ENCODE measurements around the gene MAPK10.

MAPK10 gene

DNA sequence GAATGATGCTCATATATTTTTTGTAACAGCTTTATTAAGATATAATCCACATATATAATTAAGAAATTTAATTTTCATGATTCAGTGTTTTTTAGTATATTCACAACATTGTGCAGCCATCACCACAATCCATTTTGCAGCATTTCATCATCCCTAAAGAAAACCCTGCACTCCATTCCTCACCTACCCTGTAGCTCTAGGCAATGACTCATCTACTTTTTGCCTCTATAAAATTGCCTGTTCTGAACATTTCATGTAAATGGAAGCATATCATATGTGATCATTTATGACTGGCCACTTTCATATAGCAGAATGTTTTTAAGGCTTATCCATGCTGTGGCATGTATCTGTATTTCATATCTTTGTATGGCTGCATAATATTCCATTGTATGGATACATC, 339.9 kb downstream of the MAPK10 start:
- no peak overlapping the region for H3K4me3 ChIP-seq (ENCODE audit: low read length)
- no peak for DNase-seq (ENCODE audit: low read depth, low spot score)

DNA sequence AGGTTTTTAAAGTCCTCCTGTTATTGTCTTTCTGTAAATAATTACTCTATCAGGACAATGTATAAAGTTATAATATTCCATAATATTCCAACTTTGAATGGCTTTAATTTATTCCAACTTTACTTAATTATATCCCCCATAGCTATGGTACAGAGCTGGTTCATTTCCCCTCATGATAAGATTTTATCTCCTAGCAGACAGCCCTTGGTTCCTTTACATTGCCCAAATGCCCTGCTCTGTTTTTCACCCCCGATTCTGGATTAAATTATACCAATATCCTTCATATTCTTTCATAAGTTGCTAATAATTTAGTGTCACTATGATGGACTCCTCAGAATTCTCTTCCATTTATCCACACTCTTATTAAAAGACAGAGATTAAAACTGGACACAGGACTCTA, 340.5 kb downstream of the MAPK10 start:
- no peak overlapping the region for H3K4me3 ChIP-seq (ENCODE audit: low read length)
- DNase-seq (ENCODE audit: low read depth, low spot score): no peak

DNA sequence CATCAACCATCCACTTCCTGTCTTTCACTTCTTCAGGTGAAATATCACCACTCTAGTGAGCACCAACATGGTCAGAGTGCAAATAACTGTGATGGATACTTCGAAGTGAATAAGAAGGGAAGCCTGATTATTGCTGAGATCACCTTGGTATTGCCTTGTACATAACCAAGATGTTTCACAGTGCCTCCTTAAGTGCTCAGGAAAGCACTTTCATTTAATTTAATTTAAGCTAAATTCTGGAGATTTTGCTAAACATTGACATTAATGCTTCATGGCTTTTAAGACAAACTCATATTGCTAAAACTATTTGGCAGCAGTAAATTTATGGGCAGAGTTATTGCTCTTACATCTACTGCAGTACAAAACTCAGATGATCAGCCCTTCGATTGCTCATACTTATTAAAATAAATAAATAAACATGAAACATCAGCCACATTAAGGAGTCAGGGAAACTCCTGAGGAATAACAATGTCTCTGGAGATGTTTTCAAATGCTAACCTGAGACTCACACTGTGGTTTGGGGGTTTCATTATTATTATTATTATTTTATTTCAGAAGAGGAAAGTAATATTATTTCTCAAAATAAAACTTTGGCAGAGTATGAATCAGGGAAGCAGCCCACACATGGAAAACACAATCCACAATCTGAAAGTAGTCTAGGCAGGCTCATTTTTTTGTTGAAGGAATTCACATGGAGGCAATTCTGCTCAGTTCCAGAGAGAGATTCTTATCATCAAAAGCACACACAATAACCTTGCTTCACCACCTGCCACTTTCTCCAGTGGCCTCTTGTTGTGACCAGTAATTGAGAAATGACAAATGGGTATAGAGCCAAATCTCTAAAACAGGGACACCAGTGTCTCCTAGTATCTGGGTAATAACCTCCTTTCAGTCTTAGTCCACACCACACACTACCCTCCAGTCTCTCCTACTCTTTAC, 344.2 kb downstream of the MAPK10 start:
- no peak for DNase-seq (ENCODE audit: low read depth, low spot score)
- H3K4me3 ChIP-seq (ENCODE audit: low read length): no peak overlapping the region

DNA sequence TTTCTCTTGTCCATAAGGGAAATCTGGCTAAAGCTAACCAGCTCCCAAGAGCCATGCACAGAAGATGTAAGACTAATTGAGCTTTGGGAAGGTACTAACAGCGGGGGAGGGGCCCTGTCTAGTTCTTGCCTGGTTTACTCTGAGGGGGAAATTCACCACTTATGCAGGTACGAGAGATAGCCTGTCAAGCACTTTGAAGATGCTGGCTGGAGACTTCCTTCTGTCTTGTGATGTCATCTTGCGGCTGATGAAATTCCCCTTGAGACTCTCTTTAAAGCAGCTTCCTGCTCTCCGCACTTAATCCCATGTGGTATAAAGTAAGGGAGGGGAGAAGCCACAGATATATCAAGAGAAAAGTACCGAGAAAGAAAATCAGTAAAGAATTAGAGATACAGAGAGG, 345.3 kb downstream of the MAPK10 start:
- H3K4me3 ChIP-seq (ENCODE audit: low read length): no peak overlapping the region
- DNase-seq (ENCODE audit: low read depth, low spot score): no peak

DNA sequence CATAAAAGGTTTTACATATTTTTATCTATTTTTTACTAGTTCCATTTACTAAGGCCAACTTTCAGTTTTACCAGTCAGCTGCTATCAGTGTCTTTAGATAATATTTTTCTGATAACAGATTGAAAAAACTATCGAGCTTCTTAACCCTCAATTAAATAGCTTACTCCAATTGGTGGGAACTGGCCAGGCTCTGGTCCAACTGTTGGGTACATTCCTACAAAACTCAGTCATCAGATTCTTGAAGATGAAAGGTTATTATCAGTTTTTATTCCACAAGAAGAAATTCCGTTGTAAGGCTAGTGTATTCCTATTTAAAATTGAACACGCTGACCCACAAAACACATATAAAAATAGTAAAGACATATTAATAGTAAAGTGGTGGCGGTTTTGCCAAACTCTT, 346.2 kb downstream of the MAPK10 start:
- no peak for DNase-seq (ENCODE audit: low read depth, low spot score)
- H3K4me3 ChIP-seq (ENCODE audit: low read length): no peak overlapping the region

DNA sequence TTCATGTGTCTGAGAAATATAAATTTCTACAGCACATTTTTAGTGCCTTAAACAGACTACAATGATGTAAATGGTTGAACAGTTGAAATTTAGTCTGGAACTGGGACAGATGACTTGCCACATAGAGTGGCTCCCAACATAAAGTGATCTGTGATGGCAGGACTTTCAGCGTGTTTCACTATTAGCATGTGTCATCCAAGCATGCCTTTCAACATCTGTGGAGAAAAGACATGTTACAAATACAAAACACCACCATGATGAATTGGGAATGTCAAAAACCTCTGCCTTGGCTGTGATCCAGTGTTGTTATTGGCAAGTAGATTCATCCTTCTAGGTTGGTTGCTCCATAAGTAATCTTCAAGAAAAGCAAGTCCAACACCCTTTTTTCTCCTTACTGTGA, 348.7 kb downstream of the MAPK10 start:
- H3K4me3 ChIP-seq (ENCODE audit: low read length): no peak overlapping the region
- no peak for DNase-seq (ENCODE audit: low read depth, low spot score)

DNA sequence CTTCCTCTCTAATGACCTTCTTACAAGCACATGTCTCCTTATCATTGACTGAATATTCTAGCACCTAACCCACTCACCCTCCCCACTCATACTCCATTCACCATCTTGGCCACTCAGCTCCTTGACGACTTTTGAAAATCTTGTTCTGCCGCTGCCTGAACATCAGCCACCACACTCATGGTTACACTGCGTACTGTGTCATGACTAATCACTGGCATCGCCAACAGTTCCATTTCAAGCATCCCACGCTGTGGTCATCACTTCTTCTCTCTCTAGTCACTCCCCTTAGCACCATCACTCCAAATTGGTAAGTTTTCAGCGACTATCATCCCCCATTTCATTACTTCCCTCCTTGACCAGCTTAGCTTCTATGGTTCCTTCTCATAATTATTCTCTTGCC, 352.8 kb downstream of the MAPK10 start:
- no peak overlapping the region for H3K4me3 ChIP-seq (ENCODE audit: low read length)
- DNase-seq (ENCODE audit: low read depth, low spot score): no peak

DNA sequence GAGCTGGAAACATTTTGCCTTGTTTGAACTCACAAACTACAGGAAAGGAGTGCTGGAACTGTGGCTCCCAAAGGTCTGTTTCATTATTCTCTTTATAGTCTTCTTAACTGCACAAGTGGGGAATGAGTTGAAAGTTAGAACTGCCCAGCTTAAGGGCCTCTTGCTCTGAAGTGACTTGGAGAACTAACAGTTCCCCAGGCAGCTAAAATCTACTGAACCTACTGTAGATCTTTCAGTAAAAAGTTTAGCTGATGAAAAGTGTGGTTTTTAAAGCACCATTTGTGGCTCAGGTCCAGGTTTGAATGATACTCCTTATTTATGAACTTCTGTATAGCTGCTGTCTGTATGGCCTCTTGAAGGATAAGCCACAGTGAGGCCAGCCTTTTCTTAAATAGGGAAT, 353.8 kb downstream of the MAPK10 start:
- H3K4me3 ChIP-seq (ENCODE audit: low read length): no peak overlapping the region
- no peak for DNase-seq (ENCODE audit: low read depth, low spot score)

DNA sequence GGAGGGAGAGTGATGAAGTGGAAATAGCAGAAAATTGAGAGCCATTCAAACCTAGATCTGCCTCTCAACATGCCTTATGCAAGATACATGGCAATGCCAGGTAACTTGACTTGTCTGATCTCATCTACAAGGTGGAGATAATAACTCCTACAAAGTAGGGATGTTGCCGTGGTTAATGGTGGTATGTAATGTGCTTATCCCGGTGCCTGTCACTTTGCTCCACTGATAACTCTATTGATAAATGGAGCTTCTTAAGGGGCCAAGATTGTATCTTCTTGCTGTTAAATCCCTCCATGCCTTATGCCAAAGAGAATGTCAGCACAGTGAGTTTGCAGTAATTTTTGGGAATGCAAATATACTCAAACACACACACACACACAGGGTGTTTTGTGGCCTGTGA, 355.8 kb downstream of the MAPK10 start:
- no peak for DNase-seq (ENCODE audit: low read depth, low spot score)

DNA sequence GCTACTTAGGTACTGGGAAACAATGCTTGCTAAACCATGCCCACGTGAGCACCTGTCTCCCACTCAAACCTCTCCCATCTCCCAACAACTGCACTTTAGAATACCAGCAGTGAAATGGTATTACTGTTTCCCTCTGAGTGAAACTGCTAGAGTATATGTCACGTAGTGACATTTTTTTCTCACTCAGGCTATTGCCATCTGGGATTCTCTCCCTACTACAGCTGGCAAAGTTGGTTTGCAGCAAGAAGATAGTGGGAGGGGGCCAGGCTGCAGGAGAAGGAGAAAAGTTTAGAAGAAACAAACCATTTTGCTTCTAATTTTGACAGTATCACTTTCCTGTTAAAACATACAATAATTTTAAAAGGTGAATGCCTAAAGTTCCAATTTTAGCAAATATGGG, 358.3 kb downstream of the MAPK10 start:
- H3K4me3 ChIP-seq (ENCODE audit: low read length): no peak overlapping the region
- DNase-seq (ENCODE audit: low read depth, low spot score): no peak

More for the DNA sequence above, 355.8 kb downstream of the MAPK10 start:
- no peak overlapping the region for H3K4me3 ChIP-seq (ENCODE audit: low read length)

DNA sequence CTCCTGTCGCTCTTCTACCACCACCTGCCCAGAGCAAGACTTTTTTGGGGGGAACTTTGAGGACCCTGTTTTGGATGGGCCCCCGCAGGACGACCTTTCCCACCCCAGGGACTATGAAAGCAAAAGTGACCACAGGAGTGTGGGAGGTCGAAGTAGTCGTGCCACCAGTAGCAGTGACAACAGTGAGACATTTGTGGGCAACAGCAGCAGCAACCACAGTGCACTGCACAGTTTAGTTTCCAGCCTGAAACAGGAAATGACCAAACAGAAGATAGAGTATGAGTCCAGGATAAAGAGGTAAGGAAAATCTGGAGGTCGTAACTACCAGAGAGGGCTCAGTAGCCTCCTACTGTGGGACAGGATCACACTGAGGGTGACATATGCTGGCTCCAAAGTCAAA, 364.5 kb downstream of the MAPK10 start:
- no peak overlapping the region for H3K4me3 ChIP-seq (ENCODE audit: low read length)
- no peak for DNase-seq (ENCODE audit: low read depth, low spot score)

DNA sequence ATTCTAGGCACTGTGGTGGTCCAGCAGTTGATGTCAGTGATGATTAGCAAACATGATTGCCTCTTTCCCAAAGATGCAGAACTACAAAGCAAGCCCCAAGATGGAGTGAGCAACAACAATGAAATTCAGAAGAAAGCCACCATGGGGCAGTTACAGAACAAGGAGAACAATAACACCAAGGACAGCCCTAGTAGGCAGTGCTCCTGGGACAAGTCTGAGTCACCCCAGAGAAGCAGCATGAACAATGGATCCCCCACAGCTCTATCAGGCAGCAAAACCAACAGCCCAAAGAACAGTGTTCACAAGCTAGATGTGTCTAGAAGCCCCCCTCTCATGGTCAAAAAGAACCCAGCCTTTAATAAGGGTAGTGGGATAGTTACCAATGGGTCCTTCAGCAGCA, 365.3 kb downstream of the MAPK10 start:
- no peak for DNase-seq (ENCODE audit: low read depth, low spot score)
- H3K4me3 ChIP-seq (ENCODE audit: low read length): no peak overlapping the region

DNA sequence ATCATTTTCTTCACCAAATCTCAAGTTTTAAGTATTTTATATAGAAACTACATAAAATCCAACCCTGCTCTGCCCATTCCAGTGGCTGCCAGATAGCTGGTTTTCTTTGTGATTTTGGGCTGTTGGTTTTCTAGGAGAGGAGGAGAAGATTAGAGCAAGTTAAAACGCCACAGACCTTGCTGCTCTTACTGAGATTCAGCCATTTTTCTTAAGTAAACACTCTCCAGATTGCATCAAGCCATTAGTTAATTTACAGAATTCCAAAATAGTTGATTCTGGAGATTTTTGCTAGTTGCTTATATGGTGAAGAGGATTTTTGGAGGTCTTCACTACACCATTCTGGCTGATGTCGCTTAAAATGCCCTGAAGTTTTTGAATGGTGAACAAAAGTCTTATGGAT, 366.2 kb downstream of the MAPK10 start:
- no peak overlapping the region for H3K4me3 ChIP-seq (ENCODE audit: low read length)
- no peak for DNase-seq (ENCODE audit: low read depth, low spot score)

DNA sequence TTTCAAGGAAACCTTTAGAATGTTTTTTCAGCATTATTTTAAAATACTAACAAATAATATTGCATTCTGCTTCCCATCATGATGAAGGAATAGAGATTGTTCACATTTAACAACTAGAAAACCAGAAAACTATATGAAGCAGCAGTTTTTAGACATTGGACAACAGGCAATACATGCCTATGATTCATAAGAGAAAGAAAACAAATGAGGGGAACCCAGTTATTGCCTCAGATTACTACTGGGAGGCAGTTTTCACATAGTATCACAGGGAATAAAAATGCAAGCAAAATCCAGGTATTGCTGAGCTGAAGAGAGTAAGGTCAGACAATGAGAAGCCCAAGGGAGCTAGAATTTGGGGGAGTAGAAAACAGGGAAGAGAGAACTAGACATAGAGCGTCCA, 373.6 kb downstream of the MAPK10 start:
- no peak for DNase-seq (ENCODE audit: low read depth, low spot score)
- no peak overlapping the region for H3K4me3 ChIP-seq (ENCODE audit: low read length)

DNA sequence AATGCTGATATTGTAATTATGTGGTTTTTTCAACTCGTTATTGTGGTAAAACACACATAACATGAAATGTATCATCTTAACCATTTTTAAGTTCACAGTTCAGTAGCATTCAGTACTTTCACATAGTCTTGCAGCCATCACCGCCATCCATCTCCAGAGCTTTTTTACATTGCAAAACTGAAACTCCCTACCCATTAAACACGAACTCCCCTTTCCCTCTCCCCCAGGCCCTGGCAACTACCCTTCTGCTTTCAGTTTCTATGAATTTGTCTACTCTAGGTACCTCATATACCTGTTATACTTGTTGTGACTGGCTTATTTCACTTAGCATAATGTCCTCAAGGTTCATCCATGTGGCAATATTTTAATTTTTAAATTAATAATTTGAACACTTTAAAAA, 380.6 kb downstream of the MAPK10 start:
- no peak overlapping the region for H3K4me3 ChIP-seq (ENCODE audit: low read length)
- no peak for DNase-seq (ENCODE audit: low read depth, low spot score)

DNA sequence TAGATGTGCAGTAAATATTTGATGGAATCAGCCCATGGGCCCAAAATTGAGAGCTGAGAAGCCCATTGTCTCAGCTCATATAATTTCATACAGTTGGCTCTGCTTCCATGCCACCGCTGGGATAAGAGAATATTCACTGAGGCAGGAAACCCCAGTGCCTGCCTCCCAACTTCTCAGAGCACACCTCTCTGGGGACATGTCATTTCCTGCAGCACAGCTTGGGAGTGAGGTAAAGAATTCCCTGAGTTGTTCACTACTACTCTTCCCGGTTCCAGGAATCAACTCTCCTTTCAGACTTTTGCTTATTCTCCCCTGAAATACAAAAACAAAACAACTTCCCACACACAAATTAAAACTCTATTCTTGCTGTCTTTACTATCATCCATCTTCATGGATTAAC, 389.3 kb downstream of the MAPK10 start:
- no peak for DNase-seq (ENCODE audit: low read depth, low spot score)

DNA sequence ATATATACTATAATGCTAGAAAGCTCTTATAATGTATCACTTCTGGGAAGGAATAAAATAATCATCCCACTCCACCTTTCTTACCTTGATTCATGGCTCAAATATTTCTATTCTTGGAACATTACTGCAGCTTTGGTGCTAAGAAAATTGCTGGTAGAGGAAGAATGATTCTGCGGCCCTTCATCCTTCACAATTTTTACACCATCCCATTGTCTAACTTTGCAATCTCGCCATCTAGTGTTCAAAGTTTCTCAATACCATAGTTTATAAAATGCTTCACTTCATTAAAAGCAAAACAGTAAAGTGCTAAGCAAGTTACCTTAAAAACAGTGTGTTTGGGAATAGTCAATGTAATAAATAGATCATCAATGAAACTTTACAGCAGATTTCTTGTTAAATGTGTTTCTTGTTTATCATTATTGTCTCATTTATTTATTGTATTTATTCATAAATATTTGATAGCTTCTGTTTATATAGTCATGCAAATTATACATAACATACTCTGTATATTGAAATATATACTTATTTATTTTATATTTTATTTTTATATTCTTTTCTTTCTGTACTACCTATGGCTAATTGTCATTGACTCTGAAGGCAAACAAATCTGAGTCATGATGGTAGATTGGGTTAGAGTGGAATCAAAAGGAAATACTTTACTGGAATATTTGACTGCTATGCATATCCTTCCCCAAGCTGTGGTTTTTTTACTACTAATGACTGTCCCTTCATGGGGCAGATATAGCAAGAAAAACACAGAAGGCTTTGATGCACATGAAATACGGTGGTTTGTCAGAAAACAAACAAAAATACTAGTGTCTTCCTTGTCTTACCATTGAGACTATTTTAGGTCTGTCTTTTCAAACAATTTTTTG, 390.7 kb downstream of the MAPK10 start:
- H3K4me3 ChIP-seq (ENCODE audit: low read length): no peak overlapping the region
- DNase-seq (ENCODE audit: low read depth, low spot score): peak; percentile 18

More for the DNA sequence above, 389.3 kb downstream of the MAPK10 start:
- H3K4me3 ChIP-seq (ENCODE audit: low read length): no peak overlapping the region

DNA sequence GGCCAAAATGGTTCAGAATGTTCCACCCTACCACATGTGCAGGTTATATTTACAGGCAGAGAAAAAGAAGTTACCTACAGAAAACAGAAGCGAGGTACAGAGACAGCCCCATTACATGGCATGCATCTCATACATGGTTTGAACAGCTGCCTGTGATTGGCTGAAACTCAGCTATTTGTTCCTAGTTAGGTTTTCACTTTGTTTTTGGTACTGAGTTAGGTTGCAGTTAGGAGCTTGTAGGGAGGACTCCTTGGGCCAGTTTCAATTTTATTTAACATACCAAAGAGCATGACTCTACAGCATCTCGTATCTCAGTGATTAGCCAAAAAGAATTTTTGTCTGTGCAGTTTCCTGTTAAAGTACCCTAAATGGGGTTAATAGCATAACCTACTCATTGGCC, 392.0 kb downstream of the MAPK10 start:
- no peak for DNase-seq (ENCODE audit: low read depth, low spot score)
- no peak overlapping the region for H3K4me3 ChIP-seq (ENCODE audit: low read length)

DNA sequence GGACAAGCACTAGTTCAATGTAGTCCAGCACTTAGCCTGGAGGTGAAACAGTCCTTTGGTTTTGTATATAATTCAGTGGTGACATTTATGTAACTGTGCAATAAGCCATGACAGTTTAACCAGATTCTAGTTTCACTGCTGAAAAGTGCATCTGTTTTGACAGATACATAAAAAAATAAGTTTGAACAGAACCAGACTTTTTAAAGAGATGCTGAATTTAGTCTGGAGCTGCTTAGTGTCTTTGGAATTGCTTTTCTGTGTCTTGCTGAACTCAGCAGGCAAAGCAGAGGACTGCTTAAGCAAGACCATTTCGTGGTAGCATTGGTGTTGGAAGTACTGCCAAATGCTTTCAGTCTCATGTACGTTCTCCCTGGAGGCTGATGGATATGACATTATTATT, 393.5 kb downstream of the MAPK10 start:
- DNase-seq (ENCODE audit: low read depth, low spot score): no peak
- H3K4me3 ChIP-seq (ENCODE audit: low read length): no peak overlapping the region

DNA sequence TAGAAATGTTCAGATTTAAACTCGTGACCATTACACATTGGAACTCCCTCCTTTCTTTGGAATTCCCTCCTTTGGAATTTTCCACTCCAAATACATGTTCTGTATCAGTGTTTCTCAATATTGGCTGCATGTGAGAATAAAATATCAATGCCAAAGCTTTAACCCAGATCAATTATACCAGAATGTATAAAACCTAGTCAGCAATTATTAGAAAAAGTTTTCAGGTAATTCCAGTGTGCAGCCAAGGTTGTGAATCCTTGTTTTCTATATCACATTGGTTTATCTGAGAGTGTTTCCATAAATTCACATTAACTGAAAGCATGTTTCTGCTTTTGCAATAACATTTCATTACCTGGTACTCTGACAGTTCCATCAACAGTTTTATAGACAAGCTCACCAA, 394.3 kb downstream of the MAPK10 start:
- no peak for DNase-seq (ENCODE audit: low read depth, low spot score)
- no peak overlapping the region for H3K4me3 ChIP-seq (ENCODE audit: low read length)

Data from Jurkat, Clone E6-1 (cell line).